ENCODE data around the gene WHRN. TPM values are rescaled to one million over a fixed set of nuclear protein-coding genes. Genes with fewer than 3 reads are reported as not detected.

The WHRN gene
- total RNA-seq, 4 donors from 2014 or later, result 8.1 to 12.6 (median 10.7) TPM

DNA sequence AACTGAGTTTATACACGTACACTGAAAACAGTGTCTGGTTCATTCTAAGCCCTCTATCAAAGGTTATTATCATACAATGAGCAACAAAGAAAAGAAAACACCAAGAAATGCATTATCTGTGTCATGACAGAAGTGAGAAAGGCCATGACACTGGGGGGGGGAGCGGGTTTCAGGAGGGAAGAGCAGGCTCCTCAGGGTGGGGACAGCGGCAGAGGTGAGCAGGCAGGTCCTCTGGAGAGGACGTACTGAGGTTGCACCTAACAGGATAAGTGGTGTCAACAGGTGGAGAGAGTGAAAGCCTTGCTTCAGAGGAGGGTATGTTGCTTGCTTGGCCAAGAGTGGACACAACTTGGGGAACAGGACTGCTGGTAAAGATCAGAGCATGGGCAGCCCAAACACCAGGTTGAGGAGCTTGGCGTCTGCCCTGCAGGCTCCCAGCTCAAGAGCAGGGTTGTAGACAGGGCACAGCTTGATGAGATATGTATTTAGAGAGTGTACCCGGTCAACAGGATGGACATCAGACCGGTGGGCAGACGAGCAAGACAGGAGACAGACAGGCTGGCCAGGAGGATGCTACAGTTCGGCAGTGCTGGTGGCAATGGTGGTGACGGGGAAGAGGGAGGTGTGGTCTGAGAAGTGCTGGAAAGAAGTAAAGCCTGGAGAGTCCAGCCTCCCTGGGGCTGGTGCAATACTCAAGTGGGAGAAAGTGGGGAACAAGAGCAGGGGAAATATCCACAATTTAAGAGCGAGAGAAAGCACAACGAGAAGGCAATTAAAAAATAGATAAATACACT, 10.3 kb downstream of the WHRN start:
- DNase-seq (ENCODE audit: extremely low spot score), result no peak
- intact Hi-C loops (cut with DNase I), result no loop called here
- TF ChIP-seq EP300 (IDR thresholded peaks at IDR 0.05), result no peak
- TF ChIP-seq POLR2AphosphoS5 (IDR thresholded peaks at IDR 0.05), result no peak
- no peak for TF ChIP-seq POLR2A (IDR thresholded peaks at IDR 0.05; ENCODE audit: low read depth)
- TF ChIP-seq, protein P1, sequence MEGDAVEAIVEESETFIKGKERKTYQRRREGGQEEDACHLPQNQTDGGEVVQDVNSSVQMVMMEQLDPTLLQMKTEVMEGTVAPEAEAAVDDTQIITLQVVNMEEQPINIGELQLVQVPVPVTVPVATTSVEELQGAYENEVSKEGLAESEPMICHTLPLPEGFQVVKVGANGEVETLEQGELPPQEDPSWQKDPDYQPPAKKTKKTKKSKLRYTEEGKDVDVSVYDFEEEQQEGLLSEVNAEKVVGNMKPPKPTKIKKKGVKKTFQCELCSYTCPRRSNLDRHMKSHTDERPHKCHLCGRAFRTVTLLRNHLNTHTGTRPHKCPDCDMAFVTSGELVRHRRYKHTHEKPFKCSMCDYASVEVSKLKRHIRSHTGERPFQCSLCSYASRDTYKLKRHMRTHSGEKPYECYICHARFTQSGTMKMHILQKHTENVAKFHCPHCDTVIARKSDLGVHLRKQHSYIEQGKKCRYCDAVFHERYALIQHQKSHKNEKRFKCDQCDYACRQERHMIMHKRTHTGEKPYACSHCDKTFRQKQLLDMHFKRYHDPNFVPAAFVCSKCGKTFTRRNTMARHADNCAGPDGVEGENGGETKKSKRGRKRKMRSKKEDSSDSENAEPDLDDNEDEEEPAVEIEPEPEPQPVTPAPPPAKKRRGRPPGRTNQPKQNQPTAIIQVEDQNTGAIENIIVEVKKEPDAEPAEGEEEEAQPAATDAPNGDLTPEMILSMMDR (IDR thresholded peaks at IDR 0.05), result no peak
- Histone ChIP-seq H3K4me1 (peaks cover 0 to 14% (median 5%) of the 10 kb centered on the region in 4 donors), H3K27me3 (no peaks in the 10 kb centered on the region), H3K9me3 (no peaks in the 10 kb centered on the region), H3K4me3 (no peak overlapping the region), H3K36me3 (no peaks in the 10 kb centered on the region), H3K27ac (replicated peaks in 1 of 4) (no peak overlapping the region)
- WGBS, result 75% methylated on average over 12 of the region's 12 CpGs

DNA sequence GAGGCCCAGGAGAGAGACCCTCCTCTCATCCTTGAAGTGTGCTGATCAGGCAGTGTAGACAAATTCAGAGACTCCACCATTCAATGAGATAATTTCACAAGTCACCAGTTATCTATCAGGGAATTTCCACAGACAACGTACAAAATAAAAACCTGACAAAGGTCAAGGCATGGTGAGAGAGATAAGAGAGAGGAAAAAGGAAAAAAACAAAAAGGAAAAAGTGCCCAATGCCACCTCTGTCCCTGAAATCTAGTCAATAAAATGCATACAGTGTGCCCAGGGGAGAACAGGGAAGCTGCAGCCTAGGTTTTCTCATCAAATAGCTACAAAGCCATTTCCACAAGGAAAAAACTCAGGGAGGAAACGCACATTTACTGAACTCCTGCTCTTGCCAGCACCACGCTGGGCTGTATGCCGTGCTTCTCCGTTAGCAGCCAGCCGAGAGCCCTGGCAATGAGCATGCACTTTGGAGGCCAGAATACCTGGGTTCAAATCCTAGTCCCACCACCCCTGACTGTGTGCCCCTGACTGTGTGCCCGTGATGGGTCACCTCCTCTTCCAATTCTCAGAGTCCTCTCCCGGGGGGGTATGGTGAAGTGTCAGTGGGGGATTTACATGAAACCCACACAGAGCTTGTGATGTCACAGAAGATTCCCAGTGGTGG, 11.6 kb downstream of the WHRN start:
- Histone ChIP-seq H3K36me3 (no peaks in the 10 kb centered on the region), H3K27me3 (no peaks in the 10 kb centered on the region), H3K4me3 (no peak overlapping the region), H3K27ac (replicated peaks in 1 of 4) (no peak overlapping the region), H3K4me1 (peaks cover 0 to 8% (median 2%) of the 10 kb centered on the region in 4 donors), H3K9me3 (no peaks in the 10 kb centered on the region)
- DNase-seq (ENCODE audit: extremely low spot score), result no peak
- 85% methylated on average over 8 of the region's 8 CpGs for WGBS
- TF ChIP-seq POLR2A (IDR thresholded peaks at IDR 0.05; ENCODE audit: low read depth) (no peak), POLR2AphosphoS5 (IDR thresholded peaks at IDR 0.05) (no peak), EP300 (IDR thresholded peaks at IDR 0.05) (no peak)
- TF ChIP-seq, protein P1 (IDR thresholded peaks at IDR 0.05), result no peak
- intact Hi-C loops (cut with DNase I), result no loop called here

- Histone ChIP-seq H3K4me1 (peaks cover 0 to 8% (median 2%) of the 10 kb centered on the region in 4 donors), H3K9me3 (no peaks in the 10 kb centered on the region), H3K27ac (replicated peaks in 1 of 4) (no peak overlapping the region), H3K4me3 (no peak overlapping the region), H3K36me3 (no peaks in the 10 kb centered on the region), H3K27me3 (no peaks in the 10 kb centered on the region)
- WGBS, result 96% methylated on average over 7 of the region's 7 CpGs
- TF ChIP-seq, protein P1 (IDR thresholded peaks at IDR 0.05), result no peak
- TF ChIP-seq POLR2A (IDR thresholded peaks at IDR 0.05; ENCODE audit: low read depth) (no peak), POLR2AphosphoS5 (IDR thresholded peaks at IDR 0.05) (no peak), EP300 (IDR thresholded peaks at IDR 0.05) (no peak)
- DNase-seq (ENCODE audit: extremely low spot score), result no peak
- intact Hi-C loops (cut with DNase I), result no loop called here
Observed at GRCh38 chr9:114492991-114493390, 12.3 kb downstream of the WHRN start.

- no peak for TF ChIP-seq POLR2AphosphoS5 (IDR thresholded peaks at IDR 0.05)
- TF ChIP-seq EP300 (IDR thresholded peaks at IDR 0.05), result no peak
- TF ChIP-seq POLR2A (IDR thresholded peaks at IDR 0.05; ENCODE audit: low read depth), result no peak
- TF ChIP-seq, protein P1 (IDR thresholded peaks at IDR 0.05), result no peak
- 84% methylated on average over 17 of the region's 17 CpGs for WGBS
Observed at GRCh38 chr9:114491430-114492003, 13.8 kb downstream of the WHRN start.

More at GRCh38 chr9:114491430-114492003, 13.8 kb downstream of the WHRN start:
- no peaks in the 10 kb centered on the region for H3K36me3 ChIP-seq
- intact Hi-C loops (cut with DNase I), result no loop called here
- no peak overlapping the region for H3K27ac ChIP-seq (replicated peaks in 1 of 4)
- no peak overlapping the region for H3K4me3 ChIP-seq
- no peak for DNase-seq (ENCODE audit: extremely low spot score)
- H3K9me3 ChIP-seq, result no peaks in the 10 kb centered on the region
- H3K4me1 ChIP-seq, result peaks cover 0 to 7% (median 0%) of the 10 kb centered on the region in 4 donors
- no peaks in the 10 kb centered on the region for H3K27me3 ChIP-seq
